ENCODE results near the gene GDI1.

GDI1 gene

DNA sequence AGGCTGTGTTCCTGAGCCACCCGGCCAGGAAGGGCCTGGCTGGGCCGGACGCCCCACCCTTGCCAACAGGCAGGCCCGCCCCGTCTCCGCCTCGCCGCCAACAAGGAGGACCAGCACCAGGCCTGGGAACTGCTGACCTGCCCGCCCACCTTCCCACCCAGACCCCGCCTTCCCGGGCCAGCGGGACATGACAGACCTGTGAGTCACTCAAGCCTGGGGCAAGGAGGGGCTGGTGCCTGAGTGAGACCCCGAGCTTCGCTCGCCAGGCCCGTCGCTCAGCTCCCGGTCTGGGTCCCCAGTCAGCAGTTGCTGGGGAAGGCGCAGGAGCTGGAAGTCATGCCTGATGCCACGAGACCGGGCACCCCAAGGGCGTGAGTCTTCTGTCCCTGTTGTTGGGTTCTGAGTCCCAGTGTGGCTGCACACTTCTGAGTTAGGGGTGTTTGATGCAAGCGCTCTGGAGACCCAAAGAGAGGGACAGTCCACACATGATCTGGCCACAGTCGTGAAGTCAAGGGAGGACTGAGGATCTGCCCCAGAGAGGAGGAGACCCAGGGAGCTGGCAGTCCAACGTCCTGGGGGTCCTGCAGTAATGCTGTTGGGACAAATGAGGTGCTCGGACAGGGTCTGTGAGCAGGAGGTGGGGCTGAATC, 27.6 kb upstream of the GDI1 start, which contains the start of gene DNASE1L1:
DNASE1L1 (minus strand) TSS at position 33 of the 650 bp plus-strand sequence. CDS start 3,686 bp downstream, outside the sequence.
- DNase-seq = no peak

DNA sequence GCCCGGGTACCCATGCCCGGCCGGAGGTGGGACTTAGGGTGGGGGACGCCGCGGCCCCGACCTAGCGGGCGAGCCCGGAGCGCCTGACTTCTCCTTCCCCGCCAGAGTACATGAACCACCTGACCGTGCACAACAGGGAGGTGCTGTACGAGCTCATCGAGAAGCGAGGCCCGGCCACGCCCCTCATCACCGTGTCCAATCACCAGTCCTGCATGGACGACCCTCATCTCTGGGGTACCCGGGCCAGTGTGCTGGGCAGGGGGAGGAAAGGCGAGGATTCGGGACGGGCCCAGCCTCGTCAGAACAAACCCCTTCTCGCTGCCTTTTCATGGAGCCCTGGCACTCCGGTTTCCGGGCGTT, 25.0 kb upstream of the GDI1 start:
- peak; percentile 66 to 73 for DNase-seq

DNA sequence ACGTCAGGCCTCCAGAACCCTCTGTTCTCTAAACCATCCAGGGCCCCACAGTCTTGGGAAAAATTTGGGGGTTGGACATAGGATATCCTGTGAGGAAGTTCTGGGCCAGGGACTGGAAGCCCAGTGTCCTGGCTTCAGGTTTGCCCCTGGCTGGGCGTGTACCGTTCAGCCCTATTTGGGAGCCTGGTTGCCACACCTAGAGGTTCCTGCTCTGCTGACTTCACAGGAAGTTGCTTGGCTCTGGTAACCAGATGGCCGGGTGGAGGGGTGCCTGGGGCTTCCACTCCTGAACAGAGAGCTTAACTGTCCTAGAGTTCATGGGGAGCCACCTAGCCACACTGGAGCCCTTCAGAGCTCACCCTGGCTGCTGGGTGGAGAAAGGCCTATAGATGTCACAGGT, 24.5 kb upstream of the GDI1 start:
- peak in 1 of 2 donors; percentile 41 for DNase-seq

DNA sequence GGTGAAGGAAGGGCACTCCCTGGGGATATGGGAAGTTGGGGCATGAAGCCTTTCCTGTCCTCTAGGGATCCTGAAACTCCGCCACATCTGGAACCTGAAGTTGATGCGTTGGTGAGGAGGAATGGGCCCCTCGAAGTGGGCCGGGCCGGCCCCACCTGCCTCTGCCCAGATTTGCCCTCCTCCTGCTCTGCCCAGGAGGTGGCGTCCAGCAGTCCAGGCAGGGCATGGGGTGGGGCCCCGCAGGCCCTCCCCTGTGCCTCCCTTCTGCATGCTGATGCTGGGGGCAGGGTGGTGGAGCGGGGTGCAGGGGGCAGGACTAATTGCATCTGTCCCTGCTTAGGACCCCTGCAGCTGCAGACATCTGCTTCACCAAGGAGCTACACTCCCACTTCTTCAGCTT, 23.8 kb upstream of the GDI1 start:
- DNase-seq = no peak

DNA sequence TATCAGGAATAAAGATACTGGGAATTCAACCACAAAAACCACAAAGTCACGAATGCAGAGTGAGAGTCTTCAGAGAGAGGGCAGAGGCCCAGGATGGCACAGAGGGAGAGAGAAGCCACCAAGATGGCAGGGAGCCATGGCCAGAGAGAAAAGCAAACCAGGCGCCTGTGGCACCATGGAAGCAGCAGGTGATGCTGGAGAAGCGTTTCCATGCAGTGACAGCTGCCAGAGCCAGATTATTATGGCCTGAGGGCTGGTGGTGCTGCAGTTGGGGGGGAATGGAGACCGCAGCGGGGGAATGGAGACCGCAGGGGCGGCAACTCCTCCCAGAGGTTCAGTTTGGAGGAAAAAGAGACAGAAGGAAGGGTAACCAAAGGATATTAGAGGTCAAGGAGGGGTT, 19.8 kb upstream of the GDI1 start:
- no peak for DNase-seq

DNA sequence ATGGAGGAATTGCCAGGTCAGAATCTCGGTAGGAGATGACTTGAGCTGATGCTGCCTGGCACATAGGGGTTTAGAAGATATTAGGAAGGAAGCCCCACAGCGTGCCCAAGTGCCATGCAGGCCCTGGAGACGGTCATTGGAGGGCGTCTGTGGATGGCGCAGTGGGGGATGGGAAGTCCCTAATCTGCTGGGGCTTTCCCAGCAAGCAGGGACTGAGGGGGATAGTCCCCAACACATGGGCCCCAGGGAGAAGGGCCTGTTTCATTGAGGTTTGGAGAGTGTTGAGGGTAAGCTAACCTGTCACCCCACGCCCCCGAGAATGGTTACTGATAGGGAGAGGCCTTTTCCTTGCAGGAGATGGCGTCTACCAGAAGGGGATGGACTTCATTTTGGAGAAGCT, 17.8 kb upstream of the GDI1 start:
- no peak for DNase-seq

DNA sequence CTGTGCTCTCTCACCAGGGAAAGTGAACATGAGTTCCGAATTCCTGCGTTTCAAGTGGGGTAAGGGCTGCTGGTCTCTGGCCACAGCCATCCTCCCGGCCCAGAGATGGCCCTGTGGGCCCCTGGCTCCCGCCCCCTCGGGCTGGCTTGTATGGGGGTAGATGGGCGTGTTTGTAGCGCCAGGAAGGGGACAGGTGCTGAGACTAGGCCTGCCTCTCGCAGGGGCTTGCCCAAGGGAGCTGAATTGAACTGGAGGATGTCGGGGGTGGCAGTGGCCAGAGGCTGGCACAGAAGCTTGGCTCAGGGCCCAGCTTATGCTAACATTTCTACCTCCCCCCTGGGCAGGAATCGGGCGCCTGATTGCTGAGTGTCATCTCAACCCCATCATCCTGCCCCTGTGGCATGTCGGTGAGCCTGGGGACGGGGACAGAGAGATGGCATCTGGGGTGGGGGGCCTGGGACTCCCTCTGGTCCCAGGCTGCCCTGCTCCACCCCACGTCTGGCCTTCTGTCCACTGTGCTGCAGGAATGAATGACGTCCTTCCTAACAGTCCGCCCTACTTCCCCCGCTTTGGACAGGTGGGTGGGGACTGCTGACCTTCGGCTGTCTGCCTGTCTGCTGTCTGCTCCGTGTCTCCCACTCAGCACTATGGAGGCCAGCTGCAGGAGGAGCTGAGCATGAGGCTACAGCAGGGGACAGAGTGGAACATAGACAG, 17.1 kb upstream of the GDI1 start:
- DNase-seq = no peak

DNA sequence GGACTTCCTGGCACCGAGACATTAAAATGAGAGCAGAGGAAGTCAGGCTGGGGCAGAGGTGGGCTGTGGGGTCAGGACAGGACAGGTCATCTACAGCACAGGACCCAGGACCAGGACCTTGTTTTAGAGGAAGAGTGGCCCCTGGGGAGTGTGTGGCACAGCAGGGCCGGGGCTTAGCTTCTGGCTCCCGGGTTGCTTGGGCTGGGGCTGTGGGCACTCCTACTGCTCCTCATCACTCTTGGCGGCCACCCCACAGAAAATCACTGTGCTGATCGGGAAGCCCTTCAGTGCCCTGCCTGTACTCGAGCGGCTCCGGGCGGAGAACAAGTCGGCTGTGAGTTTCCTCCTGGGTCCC, 16.6 kb upstream of the GDI1 start:
- DNase-seq = no peak

DNA sequence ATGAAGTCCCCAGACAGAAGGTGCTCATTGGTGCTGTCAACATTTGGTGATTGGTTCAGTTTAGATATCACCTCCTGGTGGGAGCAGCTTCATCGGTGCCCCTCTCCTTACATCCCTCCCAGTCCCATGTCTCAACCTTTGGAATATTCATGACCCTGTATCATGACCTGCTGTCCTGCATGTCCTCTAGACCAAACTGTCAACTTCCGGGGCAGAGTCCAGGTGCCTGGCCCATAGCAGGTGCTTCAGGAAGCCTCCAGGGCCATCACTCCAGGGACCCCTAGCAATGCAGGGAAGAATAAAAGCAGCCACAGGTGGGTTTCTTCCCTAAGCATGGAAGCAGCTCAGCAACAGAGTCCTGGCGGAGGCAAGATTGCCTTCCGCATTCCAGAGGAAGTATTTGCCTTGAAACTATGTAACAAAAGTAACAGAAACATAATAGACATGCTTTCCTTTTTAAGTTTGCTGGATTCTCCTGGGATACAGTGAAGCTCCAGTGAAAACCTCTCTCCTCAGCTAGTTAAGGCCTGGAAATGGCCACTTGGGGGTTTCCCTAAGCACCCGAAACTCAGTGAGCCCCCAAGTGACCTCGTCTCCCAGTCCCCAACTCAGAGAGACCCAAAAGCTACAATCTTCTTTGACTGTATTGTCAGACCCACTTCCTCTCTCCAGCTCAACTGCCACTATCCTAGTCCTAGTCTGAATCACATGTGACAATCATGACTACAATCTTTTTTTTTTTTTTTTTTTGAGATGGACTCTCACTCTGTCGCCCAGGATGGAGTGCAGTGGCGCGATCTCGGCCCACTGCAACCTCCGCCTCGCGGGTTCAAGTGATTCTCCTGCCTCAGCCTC, 9.8 kb upstream of the GDI1 start:
- DNase-seq = no peak

DNA sequence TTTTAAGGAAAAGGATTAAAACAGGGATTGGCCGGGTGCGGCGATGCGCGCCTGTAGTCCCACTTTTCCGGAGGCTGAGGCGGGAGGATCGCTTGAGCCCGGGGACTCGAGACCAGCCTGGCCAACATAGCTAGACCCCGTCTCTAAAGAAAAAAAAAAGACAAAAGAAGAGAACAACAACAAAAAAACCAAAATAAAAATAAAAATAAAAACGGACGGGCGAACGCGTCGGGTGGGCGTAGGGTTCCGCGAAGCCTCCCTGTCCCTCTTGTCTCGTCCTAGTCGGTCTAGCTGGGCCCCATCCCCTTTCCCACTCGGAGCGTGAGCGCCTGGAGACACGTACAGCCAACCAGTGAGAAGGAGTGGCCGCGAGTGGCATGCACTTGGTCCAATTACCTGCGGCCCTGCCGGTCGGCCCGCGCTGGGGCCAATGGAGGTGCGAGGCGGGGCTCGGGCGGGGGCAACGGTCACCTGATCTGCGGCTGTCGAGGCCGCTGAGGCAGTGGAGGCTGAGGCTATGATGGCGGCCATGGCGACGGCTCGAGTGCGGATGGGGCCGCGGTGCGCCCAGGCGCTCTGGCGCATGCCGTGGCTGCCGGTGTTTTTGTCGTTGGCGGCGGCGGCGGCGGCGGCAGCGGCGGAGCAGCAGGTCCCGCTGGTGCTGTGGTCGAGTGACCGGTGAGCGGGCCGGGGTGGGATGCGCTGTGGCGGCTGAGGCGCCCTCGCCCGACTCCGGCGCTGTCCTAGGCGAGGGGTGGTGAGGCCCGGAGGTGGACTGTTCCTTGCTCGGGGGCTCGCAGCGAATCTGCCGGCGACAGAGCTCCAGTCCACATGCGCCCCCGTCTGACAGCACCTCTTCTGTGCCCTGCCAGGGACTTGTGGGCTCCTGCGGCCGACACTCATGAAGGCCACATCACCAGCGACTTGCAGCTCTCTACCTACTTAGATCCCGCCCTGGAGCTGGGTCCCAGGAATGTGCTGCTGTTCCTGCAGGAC, 8.5 kb upstream of the GDI1 start, which contains the start of gene ATP6AP1:
ATP6AP1 (plus strand) TSS at position 502 of the 996 bp plus-strand sequence; CDS start at position 518, 16 bp downstream.
- DNase-seq = peak; percentile 86 to 87

DNA sequence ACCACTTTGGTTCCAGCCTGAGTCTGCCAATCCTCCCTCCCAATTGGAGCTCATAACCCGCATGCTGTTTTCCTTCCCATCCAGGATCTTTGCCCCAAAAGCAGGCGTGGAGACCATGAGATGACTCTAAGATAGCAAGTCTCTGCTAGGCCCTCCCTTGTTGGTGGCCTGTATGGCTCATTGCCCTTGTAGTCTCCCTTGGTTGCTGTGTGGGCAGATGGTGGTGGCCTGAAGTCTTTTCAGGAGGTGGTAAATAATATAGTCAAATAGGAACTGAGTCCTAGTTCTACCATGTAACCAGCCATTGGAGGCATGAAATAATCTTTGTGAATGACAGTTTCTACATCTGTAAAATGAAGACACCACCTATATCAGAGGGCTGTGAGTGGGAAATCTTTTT, 7.2 kb upstream of the GDI1 start:
- no peak for DNase-seq

DNA sequence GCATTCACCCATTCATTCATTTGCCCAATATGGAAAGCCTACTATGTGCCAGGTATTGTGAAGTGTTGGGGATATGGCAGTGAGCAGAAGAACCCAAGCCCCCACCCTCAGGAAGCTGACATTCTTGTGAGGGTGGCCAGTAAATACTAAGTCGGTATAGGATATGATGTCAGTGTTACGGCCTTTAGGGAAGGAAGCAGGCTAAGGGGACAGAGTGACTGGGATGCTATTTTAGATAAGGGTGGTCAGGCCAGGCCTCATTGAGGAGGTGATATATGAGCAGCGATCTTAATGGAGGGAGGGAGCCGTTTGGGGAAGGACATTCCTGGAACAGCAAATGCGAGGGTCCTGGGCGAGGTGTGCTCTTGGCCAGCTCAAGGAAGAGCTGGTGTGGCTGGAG, 6.5 kb upstream of the GDI1 start:
- DNase-seq = no peak

DNA sequence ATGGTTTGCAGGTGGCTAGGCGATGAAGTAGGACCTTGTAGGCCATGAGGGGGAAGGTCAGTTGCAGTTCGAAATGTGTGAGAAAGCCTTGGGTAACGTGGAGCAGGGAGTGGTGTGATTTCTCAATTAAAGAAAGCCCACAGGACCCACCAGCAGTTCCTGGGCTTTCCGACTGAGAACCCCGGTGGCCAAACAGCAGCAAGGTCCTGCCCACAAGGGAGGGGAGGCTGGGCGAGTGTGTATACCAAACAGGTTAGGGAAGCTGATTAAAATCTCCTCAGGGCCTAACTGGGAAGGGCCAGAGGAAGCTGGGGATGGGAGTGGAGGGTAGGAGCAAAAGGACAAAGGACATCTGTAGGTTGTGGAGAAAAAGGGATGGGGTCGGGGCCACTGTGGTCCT, 6.0 kb upstream of the GDI1 start:
- no peak for DNase-seq

DNA sequence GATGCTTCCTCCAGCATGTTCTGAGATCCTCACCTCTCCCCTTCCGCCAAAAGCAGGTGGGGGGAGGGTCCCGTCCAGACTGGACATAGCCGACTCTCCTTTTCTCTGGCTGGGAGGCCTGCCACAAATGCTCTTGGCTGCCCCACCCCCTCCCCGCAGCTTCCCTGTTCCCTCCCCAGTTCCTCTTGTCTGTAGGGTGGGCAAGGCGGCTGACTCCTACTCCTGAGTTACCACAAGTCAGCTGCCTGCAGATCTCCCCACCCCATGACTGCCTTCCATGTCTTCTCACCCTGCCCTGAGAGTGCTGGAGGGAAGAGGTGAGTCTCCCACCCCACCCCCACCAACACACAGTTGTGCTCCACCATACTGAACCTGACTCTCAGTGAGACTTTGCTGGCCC, 5.6 kb upstream of the GDI1 start:
- no peak for DNase-seq

DNA sequence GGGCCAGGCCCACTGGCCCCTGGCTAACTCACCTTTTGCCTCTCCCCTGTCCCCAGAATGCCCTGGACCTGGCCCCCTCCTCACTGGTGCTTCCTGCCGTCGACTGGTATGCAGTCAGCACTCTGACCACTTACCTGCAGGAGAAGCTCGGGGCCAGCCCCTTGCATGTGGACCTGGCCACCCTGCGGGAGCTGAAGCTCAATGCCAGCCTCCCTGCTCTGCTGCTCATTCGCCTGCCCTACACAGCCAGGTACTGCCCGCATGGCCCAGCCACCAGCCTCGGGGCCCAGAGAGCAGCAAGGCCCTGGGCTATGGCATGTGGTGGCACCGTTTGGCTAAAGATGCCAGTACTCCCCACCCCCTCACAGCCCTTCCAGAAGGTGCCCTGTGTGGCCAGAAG, 4.7 kb upstream of the GDI1 start:
- DNase-seq = no peak

DNA sequence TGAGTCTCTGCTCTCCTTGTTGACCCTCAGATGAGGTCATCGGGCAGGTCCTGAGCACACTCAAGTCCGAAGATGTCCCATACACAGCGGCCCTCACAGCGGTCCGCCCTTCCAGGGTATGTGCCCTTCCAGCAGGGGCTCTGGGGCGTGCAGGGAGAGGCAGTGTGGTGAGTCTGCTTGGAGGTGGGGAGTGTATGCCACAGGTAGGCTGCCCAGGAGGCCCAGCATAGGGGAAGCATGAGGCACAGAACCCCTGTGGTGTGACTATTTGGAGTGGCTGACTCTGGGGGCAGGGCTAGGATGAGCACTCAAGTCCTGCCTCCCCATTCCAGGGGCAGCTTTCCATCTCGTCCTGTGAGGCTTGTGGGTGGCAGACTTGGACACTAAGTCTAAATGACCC, 3.3 kb upstream of the GDI1 start:
- no peak for DNase-seq

DNA sequence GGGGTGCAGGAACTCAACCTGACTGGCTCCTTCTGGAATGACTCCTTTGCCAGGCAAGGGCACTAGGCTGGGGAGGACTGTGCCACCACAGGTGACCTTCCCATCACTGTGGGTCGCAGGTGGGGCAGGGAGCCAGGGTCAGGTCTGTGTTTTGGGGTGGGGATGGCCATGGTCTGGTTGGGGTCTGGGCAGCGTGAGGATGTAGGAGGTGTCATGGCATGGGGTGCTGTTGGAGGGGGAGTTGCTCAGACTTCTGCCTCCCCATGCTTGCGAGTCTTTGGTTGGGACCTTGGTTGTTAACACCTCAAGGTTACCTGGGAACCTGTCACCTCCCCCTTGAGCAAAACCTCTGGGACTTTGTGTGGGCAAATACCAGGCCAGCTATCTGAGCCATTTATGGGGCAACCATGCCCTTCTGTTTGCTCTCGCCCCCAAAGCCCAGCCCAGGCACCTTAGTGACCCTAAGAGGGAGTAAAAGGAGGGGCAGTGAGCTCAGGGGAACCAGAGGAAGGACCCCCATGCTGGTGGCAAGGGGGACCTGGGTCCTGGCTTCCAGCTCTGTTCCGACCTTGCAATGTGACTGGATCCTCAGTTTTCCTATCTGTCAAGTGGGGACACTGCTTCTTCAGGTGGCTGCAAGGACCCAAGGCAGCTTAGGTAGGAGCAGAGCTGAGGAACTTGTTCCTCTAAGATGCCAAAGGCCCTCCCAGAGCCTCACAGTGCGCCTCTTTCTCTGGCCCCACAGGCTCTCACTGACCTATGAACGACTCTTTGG, 2.4 kb upstream of the GDI1 start:
- no peak for DNase-seq

DNA sequence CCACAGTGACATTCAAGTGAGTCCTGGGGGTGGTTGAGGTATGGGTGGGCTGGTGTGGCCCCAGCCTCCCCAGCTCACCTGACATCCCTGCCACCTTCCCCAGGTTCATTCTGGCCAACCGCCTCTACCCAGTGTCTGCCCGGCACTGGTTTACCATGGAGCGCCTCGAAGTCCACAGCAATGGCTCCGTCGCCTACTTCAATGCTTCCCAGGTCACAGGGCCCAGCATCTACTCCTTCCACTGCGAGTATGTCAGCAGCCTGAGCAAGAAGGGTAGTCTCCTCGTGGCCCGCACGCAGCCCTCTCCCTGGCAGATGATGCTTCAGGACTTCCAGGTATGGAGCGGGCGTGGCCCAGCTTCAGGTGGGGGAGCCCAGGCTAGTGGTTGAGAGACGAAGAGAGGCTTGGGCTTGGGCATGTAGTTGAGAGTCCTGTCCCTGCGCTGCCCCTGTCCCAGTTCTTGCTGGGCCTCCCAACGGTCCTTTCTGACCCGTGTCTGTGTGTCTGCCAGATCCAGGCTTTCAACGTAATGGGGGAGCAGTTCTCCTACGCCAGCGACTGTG, 1.7 kb upstream of the GDI1 start:
- DNase-seq = no peak

DNA sequence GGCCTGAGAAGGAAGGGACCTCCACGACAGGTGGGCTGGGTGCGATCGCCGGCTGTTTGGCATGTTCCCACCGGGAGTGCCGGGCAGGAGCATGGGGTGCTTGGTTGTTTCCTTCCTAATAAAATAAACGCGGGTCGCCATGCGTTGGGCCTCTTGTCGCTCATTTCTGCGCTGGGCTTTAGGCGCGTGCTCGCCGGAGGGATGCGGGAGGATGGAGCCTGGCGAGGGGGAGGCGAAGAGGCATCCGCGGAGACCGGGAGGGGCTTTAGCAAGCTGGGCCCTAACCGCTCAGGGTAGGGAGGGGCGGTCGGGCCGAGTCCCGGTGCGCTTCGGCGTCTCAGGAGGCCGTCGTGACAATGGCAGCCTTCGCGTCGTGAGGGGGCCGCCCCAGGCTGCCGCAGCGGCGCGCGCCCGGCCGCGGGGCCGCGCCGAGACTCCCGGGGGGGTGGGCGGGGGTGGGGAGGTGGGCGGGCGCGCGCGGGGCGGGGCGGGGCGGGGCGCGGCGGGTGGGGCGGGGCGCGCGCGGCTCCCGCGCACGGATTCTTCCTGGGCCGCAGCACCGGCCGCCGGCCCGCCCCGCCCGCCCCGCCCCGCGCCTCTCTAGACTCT, 476 bp upstream of the GDI1 start:
- peak; percentile 49 to 53 for DNase-seq

DNA sequence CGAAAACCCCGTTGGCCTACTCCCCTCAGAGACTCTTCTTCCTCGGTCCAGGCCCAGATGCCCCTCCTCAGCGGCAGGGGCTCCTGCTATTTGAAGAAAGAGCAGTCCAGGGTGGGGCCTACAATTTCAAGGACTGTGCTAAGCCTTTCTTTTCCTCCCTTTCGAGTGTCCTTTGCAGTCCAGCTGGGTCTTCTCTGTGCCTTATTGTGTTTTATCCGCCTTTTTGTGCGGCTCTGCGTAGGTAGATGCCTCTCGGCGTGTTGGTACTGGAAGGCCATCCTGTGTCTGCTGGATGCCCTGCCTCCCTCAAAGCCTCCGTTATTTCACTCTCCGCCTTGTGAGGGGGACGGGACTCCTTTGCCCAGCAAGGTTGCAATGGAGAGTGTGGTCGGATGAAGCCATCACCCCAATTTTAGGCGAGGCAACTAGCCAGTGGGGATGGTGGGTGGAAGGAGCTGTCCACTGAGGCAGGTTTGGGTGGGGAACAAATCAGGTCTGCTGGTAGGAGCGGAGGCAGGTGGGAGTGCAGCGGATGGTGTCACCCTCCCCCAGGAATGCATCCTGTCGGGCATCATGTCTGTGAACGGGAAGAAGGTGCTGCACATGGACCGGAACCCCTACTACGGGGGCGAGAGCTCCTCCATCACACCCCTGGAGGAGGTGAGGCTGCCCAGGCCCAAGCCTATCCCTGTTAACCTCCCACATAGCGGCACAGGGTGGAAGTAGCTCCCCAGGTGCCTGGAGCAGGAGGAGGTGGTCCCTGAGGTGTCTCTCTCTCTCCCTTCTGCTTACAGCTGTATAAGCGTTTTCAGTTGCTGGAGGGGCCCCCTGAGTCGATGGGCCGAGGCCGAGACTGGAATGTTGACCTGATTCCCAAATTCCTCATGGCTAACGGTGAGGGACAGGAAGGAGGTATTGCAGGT, 1.3 kb downstream of the GDI1 start:
- no peak for DNase-seq
